HG03439 (cell line): Measurements from ENCODE around the gene CPM.
"Not testable (repeated sequence)": the region's sequence is repeated elsewhere in the genome, so short reads cannot be mapped to it uniquely, and the experiment has no call there.

Experiments used
- ATAC-seq: cut with Tn5 transposase; IDR thresholded peaks from one replicate; pipeline ENCODE4 v1.9.1; 2021; ENCODE audit warnings: mild to moderate bottlenecking, moderate library complexity; ENCODE audit not compliant: unreplicated experiment

CPM gene

DNA sequence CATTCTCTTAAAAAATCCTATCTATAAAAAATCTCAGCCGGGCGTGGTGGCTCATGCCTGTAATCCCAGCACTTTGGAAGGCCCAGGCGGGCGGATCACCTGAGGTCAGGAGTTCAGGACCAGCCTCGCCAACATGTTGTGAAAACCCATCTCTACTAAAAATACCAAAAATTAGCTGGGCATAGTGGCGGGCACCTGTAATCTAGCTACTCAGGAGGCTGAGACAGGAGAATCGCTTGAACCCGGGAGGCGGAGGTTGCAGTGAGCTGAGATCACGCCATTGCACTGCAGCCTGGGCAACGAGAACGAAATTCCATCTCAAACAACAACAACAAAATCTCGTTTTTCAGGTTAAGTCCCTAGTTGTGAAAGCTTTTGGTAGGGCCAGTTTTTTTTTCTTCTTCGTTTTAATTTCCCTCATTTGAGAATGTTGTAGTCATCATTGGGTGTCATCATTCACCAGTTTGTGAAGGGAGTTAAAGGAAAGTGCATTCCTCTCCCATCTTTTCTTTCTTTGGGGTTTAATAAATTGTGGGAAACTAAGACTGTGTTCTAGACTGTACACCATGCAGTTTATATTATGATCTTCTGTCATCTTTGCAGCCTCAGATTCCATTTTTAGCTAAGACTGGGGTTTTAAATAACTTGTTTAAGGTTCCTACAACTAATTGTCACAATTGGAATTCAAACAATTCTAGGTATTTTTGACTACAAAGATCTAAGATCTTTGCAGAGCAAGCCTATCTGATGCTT, 101.0 kb downstream of the CPM start:
- no peak for ATAC-seq

DNA sequence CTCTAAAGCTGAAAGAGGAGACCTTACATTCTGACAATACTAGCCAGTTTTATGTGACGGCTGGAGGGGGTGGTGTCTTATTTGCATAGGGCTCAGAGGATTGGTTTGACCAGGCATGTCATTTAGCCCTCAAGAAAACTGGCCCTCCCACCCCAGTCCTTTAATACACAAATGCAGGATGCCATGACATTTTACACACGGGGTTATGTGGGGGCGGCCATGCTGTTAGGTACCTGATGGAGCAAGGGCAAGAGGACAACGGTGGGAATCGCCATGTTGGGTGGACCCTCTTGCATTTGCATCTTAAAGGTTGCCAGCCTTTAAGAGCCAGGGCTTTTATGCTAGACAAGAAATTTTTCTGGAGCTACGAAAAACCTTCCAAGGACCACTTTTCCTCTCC, 101.7 kb downstream of the CPM start:
- ATAC-seq: no peak

GRCh38 chr12:68828672-68829068, 104.3 kb downstream of the CPM start:
- no peak for ATAC-seq

- ATAC-seq: no peak
These were observed 104.9 kb downstream of the CPM start for GRCh38 chr12:68827895-68828671.

GRCh38 chr12:68825569-68826217, 107.3 kb downstream of the CPM start:
- no peak for ATAC-seq

DNA sequence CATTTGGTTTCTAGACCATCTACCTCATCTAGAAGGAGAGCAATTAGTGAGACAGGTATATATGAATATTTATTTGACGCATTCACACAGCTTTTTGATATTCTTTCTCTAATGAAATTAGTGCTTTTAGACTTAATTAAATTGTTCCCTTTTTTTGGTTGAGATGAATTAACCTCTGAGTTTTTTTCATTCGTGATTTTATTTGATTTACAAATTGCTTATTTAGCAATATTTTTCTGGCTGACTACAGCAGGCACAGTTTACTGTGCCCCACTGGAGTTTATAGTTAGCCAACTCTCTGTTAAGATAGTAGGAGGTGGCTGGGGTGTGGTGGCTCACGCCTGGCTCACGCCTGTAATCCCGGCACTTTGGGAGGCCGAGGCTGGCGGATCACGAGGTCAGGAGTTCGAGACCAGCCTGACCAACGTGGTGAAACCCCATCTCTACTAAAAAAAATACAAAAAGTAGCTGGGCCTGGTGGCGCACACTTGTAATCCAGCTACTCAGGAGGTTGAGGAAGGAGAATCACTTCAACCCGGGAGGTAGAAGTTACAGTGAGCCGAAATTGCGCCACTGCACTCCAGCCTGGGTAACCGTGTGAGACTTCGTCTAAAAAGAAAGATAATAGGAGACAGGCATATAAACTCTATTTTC, 108.2 kb downstream of the CPM start:
- ATAC-seq: no peak

GRCh38 chr12:68824131-68824530, 108.8 kb downstream of the CPM start:
- ATAC-seq: no peak

DNA sequence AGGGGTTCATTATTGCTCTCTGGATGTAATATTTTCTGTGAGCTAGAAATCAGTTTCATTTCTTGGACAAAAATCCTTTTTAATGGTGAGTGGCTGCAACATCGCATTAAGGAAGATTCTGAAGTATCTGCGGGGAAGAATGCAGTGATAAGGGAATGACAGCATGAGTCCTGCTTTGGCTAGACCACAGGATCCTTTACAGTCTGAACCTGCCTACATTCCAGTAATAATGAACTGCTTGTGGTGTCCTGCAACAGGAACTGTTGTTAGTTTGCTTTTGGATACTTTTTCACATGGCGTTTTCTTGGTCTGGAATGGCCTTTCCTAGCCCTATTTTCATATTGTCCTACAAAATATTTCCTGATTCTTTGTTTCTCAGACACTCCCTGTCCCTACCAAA, 109.3 kb downstream of the CPM start:
- ATAC-seq: no peak

DNA sequence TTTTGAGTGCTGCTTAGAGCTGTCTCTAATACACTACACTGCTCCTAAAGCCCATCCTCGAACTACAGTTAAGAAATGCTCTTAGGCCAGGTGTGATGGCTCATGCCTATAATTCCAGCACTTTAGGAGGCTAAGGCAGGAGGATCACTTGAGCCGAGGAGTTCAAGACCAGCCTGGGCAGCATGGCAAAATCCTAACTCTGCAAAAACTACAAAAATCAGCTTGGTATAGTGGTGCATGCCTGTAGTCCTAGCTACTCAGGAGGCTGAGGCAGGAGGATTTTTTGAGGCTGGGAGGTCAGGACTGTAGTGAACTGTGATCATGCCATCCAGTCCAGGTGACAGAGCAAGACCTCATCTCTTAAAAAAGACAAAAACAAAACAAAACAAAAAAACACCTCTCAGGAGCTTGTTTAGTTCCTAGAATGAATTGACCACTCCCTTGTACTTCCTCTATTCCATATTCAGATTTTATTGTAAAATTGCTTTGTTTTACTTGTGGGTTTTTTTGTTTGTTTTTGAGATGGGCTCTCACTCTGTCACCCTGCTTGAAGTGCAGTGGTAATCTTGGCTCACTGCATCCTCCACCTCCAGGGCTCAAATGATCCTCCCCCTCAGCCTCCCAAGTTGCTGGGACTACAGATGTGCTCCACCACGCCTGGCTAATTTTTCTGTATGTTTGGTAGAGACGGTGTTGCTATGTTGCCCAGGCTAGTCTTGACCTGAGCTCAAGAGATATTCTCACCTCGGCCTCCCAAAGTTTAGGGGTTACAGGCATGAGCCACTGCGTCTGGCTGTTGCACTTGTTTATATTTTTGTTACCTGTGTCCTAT, 111.4 kb downstream of the CPM start:
- ATAC-seq: no peak

- ATAC-seq: not testable (repeated sequence)
These were observed 113.5 kb downstream of the CPM start for GRCh38 chr12:68819481-68819880.

DNA sequence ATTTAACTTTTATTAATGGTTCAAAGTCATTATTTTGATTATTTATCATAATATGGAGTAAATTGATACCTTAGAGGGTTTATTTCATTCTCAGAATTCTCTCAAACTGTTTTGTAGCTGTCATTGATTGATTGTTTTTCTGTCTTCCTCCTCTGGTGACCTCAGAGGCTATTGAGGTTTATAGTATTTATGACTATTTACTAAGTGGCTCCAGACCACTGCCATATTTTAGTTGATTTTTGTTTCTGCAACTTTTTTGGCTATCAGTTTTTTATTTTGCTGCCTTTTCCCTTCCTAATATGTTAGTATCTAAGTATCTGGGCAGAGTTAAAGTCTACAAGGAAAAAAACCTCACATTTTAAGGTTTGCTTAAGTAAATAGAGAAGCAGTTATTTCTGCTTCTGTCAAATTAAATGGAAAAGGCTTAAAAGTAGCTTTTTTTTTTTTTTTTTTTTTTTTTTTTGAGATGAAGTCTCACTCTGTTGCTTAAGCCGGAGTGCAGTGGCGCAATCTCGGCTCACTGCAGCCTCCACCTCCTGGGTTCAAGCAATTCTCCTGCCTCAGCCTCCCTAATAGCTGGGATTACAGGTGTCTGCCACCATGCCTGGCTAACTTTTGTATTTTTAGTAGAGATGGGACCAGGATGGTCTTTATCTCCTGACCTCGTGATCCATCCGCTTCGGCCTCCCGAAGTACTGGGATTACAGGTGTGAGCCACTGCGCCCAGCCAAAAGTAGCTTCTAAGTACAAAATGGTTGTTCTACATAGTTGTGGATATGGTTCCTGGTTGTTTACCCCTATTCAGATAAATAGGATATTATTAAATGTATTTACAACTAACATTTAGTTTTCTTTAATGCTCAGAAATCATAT, 116.8 kb downstream of the CPM start:
- ATAC-seq: no peak

GRCh38 chr12:68815232-68815927, 117.6 kb downstream of the CPM start:
- no peak for ATAC-seq

DNA sequence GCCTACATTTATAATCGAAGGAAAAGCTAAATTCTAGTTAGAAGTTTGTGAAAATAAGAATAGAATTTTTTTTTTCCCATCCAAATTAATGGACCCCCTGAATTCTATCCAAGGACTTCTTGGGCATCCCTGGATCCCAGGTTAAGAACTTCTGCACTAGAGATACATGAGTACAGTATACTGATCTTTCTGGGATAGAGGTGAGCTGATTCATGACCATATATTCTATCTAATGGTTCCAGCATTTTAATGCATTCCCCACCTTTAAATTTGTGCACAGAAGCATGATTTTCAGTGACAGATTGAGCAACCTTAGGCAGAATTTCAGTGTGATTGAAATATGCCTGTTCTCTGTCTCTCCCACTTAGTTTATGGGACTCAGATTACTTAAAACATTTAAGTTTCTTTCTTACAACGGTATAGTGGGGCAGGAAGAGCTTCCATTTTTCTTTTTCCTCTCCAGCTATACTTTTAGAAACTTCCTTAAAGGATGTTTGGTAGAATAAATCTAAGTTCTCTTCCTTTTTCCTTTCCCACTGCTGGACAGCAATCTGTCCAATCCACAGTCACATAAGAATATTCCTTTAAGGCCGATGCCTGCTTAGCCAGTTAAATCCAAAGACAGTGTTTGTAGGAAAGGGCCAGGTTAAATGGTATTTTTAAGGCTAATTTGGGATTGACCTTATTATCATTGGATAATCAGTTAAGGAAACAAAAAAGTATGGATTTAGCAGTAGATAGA, 118.3 kb downstream of the CPM start:
- ATAC-seq: no peak

DNA sequence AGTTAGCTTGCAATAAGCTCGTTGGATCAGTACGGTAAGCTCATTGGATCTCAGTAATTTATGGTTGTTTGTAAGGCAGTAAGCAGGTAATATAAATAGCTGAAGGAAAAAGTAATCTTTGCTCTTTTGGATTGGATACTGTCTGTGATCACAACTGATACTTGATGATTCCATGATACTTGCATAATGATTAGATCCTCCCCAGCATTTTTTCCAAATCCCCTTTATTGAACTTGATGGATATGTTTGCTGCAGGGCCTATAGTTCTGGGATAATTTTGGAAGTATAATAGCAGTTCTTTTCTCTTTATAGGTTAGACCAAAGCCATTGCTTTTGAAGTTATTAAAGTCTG, 119.8 kb downstream of the CPM start:
- ATAC-seq: no peak

DNA sequence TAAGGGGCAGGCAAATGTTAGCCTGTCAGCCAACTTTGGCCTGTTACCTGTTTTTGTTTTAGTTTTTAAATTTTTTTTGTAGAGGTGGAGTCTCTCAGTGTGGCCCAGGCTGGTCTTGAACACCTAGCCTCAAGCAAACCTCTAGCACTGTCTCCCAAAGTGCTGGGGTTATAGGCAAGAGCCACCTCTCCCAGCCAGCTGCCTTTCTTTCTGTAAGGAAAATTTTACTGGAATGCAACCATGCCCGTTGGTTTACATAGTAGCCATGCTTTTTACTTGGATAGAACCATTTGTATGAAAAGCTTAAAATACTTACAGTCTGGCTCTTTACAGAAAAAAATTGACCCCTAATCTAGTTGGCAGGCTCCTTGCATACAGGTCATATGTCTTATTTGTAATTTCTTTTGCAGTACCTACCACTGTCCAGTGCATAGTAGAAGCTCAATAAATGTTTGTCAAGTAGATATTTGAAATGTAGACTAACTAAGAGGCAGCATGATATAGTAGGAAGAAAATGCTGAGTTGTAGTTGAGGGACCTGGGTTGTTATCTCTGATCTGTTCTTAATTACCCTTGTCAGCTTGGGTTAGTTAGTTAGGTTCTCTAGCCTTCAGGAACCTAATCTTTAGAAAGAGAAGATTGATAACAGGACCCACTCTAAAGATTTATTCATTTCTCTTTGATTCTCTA, 120.3 kb downstream of the CPM start:
- ATAC-seq: no peak

GRCh38 chr12:68811573-68811972, 121.4 kb downstream of the CPM start:
- not testable (repeated sequence) for ATAC-seq

- ATAC-seq: not testable (repeated sequence)
These were observed 123.0 kb downstream of the CPM start for GRCh38 chr12:68810027-68810389.
